ENCODE data around the gene GGACT.
A peak's percentile ranks its signal among the peaks of the same experiment; 100 is the strongest.
"Not testable (repeated sequence)": the region's sequence is repeated elsewhere in the genome, so short reads cannot be mapped to it uniquely, and the experiment has no call there.

GGACT gene

DNA sequence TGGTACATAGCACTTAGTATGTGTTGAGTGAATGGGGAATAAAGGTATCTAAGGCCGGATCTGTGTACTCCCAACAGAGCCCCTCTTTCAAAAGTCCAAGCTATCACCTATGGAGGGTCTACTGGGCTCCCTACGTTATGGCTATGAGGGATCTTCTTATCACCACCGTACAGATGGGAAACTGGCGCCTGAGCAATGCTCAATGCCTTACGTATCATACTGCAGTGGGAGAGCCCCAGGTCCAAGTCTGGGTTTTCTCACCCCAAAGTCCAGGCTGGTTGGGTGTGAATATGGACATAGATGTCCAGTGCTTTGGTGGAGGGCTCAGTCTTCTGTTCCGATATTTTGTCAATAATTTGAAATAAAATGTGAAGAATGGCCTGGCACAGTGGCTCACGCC lies 13.1 kb upstream of the GGACT start:
- DNase-seq: no peak

DNA sequence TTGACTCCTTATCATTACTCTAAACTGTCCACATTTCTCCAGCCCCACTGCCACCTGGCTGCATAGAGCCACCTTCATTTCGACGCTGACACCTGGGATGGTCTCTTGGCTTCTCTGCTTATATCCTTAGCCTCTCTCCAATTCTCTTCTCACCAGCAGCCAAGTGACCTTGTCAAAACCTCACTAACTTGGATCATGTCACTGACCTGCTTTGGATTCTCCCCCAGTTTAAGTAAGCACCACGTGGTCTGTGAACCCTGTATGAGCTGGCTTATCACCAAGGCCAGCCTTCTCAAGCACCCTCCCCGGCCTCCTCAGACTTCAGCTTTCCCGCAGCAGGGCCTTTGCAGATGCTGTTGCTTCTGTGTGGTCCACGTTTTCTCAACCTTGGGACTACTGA lies 12.3 kb upstream of the GGACT start:
- no peak for DNase-seq

DNA sequence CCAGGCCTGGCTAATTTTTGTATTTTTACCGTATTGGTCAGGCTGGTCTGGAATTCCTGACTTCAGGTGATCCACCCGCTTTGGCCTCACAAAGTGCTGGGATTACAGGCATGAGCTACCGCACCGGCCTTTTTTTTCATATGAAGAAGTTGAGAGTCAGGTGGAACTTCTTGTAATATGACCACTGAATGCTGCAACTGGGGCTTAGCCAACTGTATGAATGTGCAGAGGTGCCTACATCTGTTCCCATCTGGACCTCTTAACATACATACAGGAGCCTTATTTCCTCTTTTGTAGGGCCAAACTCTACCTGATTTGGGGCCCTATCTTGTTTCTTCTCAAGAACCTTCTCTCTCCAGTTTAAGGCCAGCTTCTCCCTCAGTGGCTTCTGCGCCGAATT lies 11.9 kb upstream of the GGACT start:
- DNase-seq: no peak

DNA sequence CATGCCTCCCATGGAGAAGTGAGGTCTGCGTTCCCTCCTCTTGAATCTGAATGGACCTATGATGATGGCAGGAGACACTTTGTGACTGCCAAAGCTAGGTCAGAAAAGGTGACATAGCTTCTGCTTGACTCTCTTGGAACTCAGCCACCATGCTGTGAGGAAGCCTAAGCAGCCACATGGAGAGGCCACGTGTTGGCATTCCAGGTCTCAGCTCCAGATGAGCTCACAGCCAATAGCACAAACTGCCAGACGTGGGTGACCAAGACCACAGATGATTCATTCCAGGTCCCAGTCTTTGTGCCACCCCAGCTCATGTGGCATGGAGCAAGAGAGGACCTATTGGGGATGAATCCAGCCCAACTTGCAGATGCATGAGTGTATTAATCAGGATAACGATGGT lies 8.7 kb upstream of the GGACT start:
- no peak for DNase-seq

DNA sequence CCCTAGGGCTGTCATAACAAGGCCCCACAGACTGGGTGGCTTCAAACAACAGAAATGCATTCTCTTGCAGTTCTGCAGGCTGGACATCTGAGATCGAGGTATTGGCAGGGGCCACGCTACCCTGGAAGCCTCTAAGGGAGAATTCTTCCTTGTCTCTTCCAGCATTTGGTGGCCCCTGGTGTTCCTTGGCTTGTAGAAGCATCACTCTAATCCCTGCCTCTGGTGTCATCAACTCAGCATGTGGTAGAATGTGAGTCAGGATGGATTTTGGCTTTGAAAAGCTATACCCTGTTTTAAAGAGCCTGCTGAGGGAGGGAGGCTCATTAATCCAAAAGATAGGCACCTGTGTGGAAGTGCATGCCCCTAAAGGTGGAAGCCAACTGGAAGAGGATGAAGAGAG lies 7.9 kb upstream of the GGACT start:
- no peak for DNase-seq

DNA sequence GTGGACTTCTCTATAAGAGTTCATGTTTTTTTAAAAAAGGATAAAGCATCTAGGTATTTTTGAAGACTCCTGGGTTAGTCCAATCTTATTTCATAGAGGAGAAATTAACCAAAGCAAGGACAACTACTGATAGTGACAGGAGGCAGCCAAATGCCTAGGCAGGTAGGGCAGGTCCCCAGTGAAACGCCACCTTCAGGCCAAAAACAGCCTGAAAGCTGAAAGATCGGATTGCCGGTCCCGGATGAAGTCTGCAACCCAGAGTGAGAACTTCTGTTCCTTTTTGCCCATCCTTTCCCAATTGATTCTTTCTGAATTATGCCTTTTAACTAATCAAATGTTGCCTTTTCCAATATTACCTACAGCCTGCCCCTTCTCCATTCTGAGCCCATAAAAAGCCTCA lies 6.1 kb upstream of the GGACT start:
- no peak for DNase-seq

DNA sequence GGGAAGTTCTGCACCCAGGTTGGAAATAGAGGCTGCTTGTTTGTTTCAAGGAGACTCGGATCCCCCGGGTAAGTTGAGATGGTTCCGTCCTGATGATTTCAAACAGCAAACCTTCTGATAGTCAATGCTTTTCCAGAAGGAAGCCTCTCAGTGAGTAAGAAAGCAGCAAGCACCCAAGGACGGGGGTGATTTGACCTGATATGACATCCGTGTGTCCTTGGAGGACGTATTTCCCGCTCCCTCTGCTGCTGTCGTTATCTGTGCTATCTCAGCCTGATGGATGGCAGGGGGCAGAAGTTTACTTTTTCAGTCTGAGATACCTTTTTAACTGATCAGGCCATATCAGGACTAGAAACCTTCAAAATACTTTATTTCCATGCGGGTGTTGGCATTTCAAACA lies 5.7 kb upstream of the GGACT start:
- DNase-seq: no peak

DNA sequence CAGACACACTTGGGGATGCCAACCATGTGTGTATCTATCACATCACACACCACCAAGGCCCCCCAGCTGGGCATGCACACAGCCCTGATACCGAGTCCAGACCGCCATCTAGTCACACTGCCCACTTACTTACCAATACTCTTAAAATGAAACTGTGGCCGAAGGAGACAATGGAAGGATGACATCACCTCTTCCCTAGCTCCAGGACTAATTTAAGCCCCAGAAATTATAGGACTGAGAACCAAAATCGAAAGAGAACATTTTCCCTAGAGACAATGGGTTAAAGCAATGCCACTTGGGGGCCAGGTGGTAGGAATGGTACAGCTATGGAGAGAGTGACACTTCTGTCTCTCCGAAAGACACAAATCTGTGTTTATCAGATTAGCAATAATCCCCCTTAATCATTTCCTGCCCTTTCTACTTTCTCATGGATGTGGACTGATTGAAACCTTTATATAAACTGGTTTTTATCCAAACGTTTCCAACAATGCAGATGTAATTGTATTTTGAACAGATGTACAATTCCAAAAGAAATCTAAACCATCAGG lies 663 bp upstream of the GGACT start:
- DNase-seq: no peak

DNA sequence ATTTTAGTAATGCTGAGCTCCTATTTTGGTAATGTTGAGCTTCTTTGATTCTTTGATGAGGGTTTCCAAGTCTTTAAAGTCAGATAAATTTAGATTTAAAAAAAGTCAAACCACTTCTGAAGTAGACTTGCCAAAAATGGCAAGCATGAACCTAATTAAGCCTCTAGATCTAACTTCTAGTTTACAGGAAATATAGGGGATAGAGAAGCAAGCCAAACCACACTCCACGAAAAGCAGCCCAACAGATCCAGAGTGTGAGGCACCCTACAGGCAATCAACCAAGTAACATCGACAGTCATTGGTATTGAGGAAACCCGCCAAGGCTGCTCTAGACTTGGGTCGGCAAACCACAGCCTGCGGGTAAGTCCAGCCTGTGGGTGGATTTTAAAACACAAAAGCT lies 3.7 kb downstream of the GGACT start:
- DNase-seq: no peak

DNA sequence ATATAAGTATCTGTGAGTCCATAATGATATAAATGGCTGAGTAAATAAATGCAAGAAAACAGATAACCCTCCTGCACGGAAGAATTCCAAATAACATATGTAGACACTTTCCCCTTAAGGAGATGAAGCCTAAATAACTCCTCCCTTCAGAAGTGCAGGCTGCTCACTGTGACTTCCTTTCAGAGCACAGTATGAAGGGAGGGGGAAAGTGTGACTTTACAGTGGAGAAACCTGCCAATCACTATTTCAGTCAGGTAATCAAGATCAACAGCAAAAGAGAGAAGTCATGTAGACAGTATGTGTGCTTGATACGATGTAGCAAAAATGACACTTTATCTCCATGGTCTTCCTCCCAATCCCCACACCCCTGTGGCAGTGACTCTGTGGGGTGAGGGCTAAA lies 7.1 kb downstream of the GGACT start:
- no peak for DNase-seq

DNA sequence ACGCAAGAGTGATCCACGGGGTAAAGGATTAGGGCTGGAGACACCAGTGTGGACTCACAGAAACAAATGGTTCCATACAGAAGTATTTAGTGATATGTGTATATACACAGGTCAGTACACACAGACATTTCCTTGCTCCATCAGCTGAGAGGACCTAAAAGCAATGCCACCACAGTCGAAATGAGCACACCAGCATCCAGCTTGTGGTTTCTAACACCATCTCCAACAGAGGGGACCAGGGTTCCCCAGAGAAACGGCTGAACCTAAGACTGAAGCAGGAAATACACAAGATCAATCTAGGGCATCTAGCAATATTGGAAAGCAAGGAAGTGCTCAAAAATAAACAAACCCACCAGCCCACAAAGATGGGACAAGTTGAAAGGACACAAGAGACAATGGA lies 7.6 kb downstream of the GGACT start:
- DNase-seq: no peak

DNA sequence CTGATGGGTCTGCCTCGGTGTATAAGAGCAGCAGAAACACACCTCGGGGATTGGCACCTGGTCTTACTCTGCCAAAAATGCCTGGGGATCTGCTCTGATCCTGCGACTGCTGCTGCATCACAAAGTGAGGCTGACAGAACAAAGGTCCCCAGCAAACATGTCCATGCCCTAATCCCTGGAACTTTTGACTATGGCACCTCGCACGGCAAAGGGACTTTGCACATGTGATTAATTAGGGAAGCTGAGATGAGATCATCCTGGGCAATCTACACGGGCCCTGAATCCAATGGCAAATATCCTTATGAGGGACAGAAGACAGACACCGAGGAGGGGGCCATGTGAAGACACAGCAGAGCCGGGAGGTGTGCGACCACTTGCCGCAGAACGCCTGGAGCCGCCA lies 8.5 kb downstream of the GGACT start:
- DNase-seq: no peak

DNA sequence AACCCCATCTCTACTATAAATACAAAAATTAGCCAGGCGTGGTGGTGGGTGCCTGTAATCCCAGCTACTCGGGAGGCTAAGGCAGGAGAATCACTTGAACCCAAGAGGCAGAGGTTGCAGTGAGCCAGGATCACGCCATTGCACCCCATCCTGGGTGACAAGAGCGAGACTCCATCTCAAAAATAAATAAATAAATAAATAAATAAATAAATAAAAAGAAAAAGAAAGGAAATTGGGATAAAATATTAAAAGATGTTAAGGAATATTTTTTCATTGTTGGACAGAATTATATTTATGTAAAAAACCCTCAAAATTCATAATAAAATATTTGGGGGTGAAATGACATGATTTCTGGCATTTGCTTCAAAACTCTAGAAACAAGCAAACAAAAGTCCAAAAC lies 11.3 kb downstream of the GGACT start:
- not testable (repeated sequence) for DNase-seq

DNA sequence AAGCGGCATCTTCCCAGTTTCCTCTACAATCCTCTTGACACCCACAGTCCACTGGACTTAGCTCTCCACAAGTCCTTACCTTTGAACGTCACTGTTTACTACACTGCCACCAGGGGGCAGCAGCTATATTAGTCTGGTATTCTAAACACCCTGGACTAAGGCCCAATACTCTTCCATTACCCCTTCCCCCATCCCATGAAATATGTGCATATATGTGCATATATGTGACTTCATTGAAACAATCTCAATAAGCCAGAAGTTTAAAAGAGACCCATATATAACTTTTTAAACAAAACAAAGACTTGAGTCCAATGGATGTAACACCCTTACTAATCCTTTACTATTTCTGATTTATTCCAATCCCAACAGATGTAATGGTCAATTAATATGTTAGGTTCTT lies 15.5 kb downstream of the GGACT start:
- DNase-seq: peak in 38 of 56 donors; percentile 4 to 85 (median 38)

DNA sequence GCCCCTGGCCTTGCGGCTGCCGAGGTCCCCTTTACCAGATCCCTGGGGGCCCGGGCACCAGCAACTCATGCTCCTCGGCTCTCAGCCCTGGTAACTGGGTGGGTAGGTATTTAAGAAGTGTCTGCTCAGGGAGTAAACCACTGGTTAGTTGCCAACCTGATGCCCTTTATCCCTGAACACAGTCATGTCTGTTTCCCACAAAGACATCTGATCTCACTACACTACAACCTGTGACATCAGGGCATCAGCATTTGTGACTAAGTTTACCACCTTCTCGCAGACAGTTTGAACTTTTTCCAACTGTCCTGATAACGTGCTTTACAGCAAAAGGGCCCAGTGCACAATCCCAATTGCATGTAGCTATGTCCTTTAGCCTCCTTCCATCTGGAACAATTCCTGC lies 22.0 kb downstream of the GGACT start:
- DNase-seq: no peak

DNA sequence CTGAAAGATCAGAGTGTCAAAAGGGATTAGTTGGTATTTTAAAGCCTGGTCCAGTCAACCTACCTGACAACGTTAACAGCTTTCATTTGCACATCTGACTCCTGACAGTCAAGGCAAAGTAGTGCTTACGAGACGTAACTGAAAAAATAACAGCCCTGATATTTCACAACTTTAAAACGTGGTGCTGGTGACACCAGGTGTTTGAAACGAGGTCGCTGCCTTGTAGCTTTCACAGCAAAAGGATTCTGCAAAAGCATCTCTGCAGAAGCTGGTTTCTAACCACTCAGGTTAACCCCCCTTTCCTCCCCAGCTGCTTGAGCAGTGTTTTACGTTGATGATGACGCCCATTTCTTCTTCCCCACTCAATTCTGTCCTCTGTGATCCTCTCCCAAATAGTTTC lies 23.3 kb downstream of the GGACT start:
- no peak for DNase-seq

DNA sequence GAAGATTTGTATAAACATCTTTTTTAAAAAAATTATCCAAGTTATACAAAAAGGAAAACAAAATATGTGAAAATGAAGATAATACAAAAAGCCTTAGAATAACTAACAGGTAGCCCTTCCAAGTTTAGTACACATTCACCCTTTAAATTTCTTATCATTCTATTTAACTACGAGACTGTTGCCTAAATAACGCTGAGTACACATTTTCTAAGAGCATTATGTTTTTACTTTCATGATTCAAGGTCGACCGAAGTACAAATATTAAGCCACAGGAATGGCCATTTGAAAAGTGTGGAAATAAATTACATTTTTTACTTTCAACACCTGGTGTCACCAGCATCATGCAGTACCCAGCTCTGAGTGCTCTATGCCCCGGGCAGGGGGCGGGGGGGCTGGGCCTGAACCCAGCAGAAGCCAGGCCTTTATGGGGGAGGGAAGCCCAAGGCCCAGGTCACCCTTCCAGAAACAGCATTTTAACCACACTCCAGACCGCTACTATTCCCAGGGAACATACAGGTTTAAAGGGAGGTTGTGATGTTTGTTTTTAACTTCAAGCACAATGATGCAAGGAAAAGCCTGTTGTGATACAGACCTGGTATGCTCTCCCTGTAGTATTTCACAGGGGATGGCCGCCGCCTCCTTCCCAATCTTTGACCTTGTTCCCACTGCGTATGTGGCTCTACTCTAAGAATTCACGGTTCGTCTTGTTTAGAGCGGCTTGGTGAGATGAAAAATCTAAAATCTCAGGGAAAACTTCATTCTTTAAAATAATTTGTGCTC lies 24.0 kb downstream of the GGACT start:
- no peak for DNase-seq

DNA sequence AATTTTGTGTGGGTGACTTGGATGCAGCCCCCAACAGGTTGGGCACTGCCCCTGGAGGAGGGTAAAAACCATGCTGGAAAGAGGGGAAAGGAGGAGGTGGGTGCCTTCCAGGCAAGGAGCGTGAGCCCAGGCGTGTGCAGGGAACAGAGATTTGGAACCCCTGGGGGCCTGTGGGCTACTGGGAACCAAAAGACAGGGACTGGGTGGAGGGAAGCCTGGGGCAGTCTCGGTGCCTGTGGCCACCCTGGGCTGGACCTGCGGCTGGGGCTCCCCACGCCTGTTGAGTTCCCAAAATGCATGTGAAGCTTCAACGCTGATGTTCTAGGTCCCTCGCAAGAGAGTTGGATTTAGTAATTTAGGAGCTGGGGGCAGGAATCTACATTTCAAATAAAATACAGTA lies 24.8 kb downstream of the GGACT start:
- DNase-seq: no peak

DNA sequence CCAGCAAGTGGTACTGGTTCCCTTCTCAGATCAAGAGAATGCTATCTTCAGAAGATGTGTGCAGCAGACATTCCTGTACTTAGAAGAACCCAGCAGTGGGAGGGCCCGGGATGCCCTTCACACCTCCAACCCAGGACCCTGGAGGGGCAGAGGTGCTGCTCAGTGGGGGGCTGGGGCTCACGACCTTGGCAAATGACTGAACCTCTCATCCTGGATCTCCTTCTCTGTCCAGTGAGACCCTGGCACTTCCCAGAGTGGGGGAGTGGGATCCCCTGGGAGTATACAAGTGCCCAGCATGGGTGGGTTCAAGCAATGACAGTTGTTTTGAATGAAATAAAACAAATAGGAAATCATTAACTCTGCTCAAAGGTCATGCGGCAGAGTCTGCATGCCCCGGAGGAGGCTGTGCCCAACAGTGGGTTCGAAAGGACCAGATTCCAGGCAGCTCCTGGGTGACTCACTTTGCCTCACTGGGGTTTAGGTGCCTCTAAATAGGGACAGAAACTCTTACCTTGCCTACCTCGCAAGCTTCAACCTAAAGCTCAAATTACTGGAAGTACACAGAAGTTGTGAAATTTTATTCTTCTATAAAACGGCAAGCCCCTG lies 26.9 kb downstream of the GGACT start:
- no peak for DNase-seq

DNA sequence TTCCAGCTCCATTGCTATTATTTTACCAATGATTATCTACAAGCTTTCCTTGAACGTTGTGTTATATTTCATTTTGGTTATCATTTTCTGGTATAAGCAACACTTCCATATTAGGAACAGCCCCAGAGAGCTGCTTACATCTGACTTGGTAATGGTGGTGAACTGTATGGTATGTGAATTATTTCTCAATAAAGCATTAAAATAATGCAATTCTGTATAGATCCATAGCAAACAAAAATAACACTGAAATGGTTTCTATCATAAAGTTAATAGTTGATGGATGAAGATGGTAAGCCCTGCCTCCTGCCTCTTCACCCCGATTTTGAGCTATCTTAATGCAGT lies 27.5 kb downstream of the GGACT start:
- no peak for DNase-seq

DNA sequence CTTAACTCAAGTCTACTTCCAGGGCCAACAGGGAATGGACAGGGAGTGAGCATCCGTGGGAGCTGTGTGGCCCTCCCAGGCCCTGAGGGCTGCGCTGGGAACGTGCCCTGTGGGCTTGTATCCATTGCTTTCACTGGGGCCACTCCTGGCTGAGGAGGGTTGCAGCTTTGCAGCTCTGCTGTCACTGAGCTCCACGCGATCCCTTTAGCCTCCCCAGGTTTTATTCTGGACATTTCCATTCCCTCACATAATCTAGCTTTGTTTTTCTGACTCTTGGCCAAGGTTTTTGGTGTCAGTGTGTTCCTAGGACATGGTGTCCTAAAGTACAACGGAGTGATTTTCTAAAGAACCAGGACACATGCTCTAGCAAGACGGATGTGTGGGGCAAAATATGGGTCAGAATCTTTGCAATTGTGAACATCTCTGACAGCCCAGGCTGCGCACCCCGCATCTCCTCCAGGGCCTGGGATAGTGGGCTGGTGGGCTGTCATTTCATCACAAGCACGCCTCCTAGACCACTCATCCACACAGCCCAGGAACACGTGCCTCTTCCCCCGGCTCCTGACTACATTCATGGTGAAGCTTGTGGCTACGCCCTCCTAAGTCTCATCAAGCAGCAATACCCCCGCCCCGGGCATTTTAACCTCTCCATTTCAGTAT lies 28.0 kb downstream of the GGACT start:
- DNase-seq: peak in 17 of 56 donors; percentile 6 to 64 (median 19)

DNA sequence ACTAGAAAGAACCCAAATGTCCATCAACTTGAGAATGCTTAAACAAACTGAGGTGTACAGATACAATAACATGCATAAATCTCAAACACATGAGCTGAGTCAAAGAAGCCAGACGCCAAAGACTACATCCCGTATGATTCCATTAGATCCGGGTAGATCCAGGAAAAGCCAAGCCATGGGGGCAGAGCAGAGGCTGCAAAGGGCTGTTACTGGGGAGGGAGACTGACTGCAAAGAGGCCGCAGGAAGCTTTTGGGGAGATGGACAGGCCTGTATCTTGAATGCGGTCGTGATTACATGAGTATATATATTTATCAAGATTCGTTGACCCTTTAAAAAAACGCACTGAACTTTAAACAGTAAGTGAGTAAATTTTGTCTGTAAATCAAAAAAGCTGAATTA lies 28.7 kb downstream of the GGACT start:
- no peak for DNase-seq

DNA sequence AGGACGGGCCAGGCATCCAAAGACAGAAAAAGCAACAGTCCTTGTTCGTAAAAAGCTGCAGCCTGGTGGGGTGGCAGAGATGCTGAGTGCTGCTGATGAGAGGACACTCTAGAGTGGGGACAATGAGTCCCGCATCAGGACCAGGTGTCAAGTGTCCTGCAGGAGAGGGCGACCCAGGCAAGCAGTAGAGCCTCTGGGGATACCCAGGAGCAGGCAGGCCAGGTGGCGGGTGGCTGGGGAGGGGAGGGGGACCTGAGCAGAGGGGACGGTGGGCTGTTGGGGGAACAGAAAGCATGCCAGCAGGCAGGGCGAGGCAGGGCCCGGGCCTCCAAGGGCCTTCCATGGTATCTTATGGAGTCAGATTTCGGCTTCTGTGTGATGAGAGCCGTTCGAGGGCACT lies 35.8 kb downstream of the GGACT start:
- no peak for DNase-seq
